ENCODE results near the gene OR4D9.

DNA sequence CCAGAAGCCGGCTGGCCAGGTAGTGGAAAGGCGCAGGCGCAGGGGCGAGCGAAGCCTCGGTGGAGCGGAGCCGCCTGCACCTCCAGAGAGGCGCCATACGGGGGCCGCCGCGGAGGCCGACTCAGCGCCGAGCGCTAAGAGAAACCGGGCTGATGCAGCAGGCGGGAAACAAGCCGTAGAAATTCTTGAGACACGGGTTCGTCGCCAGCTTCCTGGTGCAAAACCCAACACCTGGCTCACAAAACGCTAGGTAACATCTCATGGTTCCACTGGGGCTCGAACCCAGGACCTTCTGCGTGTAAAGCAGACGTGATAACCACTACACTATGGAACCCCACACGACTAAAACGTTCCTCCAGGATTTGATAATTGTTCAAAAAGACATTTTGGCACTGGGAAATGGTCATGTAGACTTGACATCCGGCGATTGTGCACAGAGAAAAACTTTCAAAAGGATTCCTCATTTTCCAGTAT is 39.1 kb downstream of the OR4D9 start:
- TF ChIP-seq, protein P1, sequence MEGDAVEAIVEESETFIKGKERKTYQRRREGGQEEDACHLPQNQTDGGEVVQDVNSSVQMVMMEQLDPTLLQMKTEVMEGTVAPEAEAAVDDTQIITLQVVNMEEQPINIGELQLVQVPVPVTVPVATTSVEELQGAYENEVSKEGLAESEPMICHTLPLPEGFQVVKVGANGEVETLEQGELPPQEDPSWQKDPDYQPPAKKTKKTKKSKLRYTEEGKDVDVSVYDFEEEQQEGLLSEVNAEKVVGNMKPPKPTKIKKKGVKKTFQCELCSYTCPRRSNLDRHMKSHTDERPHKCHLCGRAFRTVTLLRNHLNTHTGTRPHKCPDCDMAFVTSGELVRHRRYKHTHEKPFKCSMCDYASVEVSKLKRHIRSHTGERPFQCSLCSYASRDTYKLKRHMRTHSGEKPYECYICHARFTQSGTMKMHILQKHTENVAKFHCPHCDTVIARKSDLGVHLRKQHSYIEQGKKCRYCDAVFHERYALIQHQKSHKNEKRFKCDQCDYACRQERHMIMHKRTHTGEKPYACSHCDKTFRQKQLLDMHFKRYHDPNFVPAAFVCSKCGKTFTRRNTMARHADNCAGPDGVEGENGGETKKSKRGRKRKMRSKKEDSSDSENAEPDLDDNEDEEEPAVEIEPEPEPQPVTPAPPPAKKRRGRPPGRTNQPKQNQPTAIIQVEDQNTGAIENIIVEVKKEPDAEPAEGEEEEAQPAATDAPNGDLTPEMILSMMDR (IDR thresholded peaks at IDR 0.05; ENCODE audit: extremely low read depth in 1 of 2, insufficient read depth in 1 of 2, low read depth in 1 of 2, low read length in 2 of 2) = peak; percentile 24 to 60
- TF ChIP-seq, protein P2, sequence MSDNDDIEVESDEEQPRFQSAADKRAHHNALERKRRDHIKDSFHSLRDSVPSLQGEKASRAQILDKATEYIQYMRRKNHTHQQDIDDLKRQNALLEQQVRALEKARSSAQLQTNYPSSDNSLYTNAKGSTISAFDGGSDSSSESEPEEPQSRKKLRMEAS (IDR thresholded peaks at IDR 0.05; ENCODE audit: insufficient read depth, insufficient read length) = no peak
- TF ChIP-seq POLR2A (IDR thresholded peaks at IDR 0.05; ENCODE audit: low read depth, low read length) (no peak), POLR2AphosphoS5 (IDR thresholded peaks at IDR 0.05; ENCODE audit: insufficient read depth, low read depth, low read length) (peak; percentile 84), EZH2 (IDR thresholded peaks at IDR 0.05; ENCODE audit: borderline replicate concordance, low read depth, low read length, severe bottlenecking) (no peak), GATA2 (IDR thresholded peaks at IDR 0.05; ENCODE audit: insufficient read depth, insufficient read length, low read depth, low read length) (no peak), JUN (IDR thresholded peaks at IDR 0.05; ENCODE audit: borderline replicate concordance, insufficient read depth, insufficient read length, low read depth) (no peak)

Data from endothelial cell of umbilical vein (primary cell).